Measurements from ENCODE around the gene NFATC3. TPM values are rescaled to one million over a fixed set of nuclear protein-coding genes. Genes with fewer than 3 reads are reported as not detected.
A peak's percentile ranks its signal among the peaks of the same experiment; 100 is the strongest.

Gene NFATC3
- total RNA-seq, 2 experiments from 2014 or later = 166 to 169 TPM

GRCh38 chr16:68242926-68243858 lies 158.0 kb downstream of the NFATC3 start:
- ChIA-PET POLR2A (interaction anchor here (2.8 kb wide), 1 partner anchor 68 kb away, joined by 8 read pairs; the partner anchor contains the start of genes PRMT7 and SLC7A6OS), CTCF (interaction anchor here (4.0 to 5.0 kb wide), 2 partner anchors 20 to 85 kb away, joined by 37 to 48 read pairs; partner anchors contain the start of gene SLC7A6)
- Mint-ChIP-seq H3K36me3 (ENCODE audit: low read depth) (peaks cover 2% of the 10 kb centered on the region), H3K4me1 (ENCODE audit: low read depth) (peaks cover 39% of the 10 kb centered on the region), H3K9me3 (ENCODE audit: insufficient read depth) (no peaks in the 10 kb centered on the region), H3K27ac (no peak overlapping the region), H3K27me3 (ENCODE audit: low read depth) (no peaks in the 10 kb centered on the region), H3K4me3 (peak overlapping the region; percentile 15)
- ATAC-seq (no peak), DNase-seq (no peak)

- peak overlapping the region; percentile 95 for H3K4me3 Mint-ChIP-seq
- ChIA-PET CTCF (interaction anchor here (1.0 to 5.0 kb wide), 4 partner anchors 18 to 111 kb away, joined by 4 to 48 read pairs (median 22); partner anchors contain the start of gene SLC7A6), POLR2A (interaction anchor here (0.5 to 2.8 kb wide), 4 partner anchors 10 to 227 kb away, joined by 3 to 8 read pairs (median 3); partner anchors contain the start of genes PRMT7 and SLC7A6OS)
- DNase-seq = no peak
- ATAC-seq = peak; percentile 1
- peak overlapping the region; percentile 78 for H3K27ac Mint-ChIP-seq
- no peaks in the 10 kb centered on the region for H3K9me3 Mint-ChIP-seq (ENCODE audit: insufficient read depth)
- H3K36me3 Mint-ChIP-seq (ENCODE audit: low read depth) = peaks cover 2% of the 10 kb centered on the region
- H3K4me1 Mint-ChIP-seq (ENCODE audit: low read depth) = peaks cover 31% of the 10 kb centered on the region
- no peaks in the 10 kb centered on the region for H3K27me3 Mint-ChIP-seq (ENCODE audit: low read depth)
Observed at GRCh38 chr16:68244481-68244902, 159.3 kb downstream of the NFATC3 start.

DNA sequence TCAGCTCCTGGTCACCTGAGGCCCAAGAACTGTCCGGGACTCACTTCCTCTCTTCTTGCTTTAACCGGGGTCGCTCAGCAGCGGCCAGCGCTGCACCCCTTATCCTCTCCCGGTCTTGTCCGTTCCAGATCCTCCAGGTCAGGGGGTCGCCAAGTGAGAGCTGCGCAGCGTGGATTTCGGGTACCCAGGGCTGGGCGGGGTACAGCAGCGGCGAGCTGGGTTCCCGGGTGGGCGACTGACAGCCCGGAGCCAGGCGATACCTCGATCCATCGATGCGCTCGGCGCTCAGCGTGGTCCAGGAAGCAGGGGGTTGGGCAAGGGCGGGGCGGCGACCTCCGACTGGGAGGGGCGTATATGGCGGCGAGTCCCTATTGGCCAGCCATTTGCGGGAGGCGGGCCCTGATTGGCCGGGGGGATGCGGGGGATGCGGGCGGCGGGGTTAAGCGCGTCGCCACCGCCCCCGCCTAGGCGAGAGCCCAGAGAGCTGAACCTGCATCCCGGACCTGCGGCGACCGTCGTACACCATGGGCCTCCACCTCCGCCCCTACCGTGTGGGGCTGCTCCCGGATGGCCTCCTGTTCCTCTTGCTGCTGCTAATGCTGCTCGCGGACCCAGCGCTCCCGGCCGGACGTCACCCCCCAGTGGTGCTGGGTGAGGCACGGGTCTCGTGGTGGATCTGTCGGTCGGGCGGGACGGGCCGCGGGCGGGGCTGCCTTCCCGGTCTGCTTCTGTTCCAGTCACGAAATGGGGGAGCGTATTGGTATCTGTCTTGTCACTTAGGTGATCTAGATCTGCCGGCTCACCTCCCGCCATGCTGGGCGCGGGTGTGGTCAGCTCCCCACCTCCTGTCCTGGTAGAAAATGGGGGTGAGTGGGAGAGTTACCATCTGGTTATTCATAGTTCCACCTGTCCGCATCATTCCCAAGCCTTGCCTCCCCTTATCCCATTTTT lies 160.0 kb downstream of the NFATC3 start, which contains the start of gene PLA2G15:
TSS of gene PLA2G15 (plus strand) at position 471 of the 951 bp plus-strand sequence. CDS start at position 525, 54 bp downstream.
- Mint-ChIP-seq H3K9me3 (ENCODE audit: insufficient read depth) (no peaks in the 10 kb centered on the region), H3K4me1 (ENCODE audit: low read depth) (peaks cover 27% of the 10 kb centered on the region), H3K27me3 (ENCODE audit: low read depth) (no peaks in the 10 kb centered on the region), H3K36me3 (ENCODE audit: low read depth) (peaks cover 4% of the 10 kb centered on the region), H3K27ac (peak within 1 kb of the TSS; percentile 78), H3K4me3 (peak within 1 kb of the TSS; percentile 95)
- CTCF ChIA-PET = interaction anchor here (1.0 to 5.0 kb wide), 5 partner anchors 18 to 110 kb away, joined by 3 to 48 read pairs (median 6); partner anchors contain the start of genes PRMT7, SLC7A6 and SLC7A6OS
- POLR2A ChIA-PET = interaction anchor here (0.5 to 2.8 kb wide), 5 partner anchors 9 to 228 kb away, joined by 3 to 8 read pairs (median 3); partner anchors contain the start of genes PRMT7, SLC7A6 and SLC7A6OS
- peak; percentile 97 for ATAC-seq
- peak; percentile 97 for DNase-seq

DNA sequence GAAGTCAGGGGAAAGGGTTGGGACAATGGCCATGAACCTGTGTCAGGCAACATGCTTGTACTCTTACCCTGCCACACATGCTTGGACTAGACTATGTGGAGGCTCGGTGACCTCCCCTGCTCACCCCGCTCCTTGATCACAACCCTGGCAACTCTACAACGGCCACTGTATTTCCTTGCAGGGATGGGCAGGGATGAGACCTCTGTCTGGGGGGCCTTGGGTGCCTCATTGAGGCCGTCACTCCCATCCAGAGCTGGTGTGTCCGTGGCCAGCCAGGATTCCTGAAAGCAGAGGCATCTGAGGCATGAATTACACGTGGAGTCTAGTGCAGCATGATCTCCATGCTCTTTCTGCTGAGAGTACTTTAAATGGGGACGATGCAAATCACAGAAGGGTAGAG lies 161.0 kb downstream of the NFATC3 start:
- H3K4me3 Mint-ChIP-seq = peak overlapping the region; percentile 95
- DNase-seq (no peak), ATAC-seq (no peak)
- H3K9me3 Mint-ChIP-seq (ENCODE audit: insufficient read depth) = no peaks in the 10 kb centered on the region
- peaks cover 27% of the 10 kb centered on the region for H3K4me1 Mint-ChIP-seq (ENCODE audit: low read depth)
- ChIA-PET POLR2A (interaction anchor here (1.0 to 2.8 kb wide), 2 partner anchors 18 to 65 kb away, joined by 6 to 8 read pairs; partner anchors contain the start of genes PRMT7, SLC7A6 and SLC7A6OS), CTCF (interaction anchor here (1.1 to 4.0 kb wide), 4 partner anchors 17 to 99 kb away, joined by 3 to 48 read pairs (median 4); partner anchors contain the start of genes PRMT7, SLC7A6 and SLC7A6OS)
- H3K36me3 Mint-ChIP-seq (ENCODE audit: low read depth) = peaks cover 8% of the 10 kb centered on the region
- H3K27me3 Mint-ChIP-seq (ENCODE audit: low read depth) = no peaks in the 10 kb centered on the region
- no peak overlapping the region for H3K27ac Mint-ChIP-seq

DNA sequence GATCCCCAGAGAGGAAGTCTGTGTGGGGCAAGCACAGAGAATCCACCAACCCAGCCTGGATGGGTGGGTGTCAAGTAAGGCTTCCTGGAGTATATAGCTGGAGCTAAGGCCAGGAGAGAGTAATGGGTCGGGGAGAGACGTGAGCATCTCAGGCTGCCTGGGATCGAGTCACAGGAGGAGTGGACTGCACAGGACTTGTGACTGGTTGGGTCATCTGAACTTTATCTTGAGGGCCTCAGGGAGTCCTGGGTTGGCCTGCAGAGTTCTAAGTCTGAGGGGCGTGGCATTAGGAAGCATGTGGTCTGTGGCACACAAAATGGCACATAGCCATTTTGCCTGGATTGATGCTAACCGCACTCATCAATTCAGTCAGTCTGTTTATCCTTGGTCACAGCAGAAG lies 161.5 kb downstream of the NFATC3 start:
- Mint-ChIP-seq H3K4me1 (ENCODE audit: low read depth) (peaks cover 27% of the 10 kb centered on the region), H3K27ac (no peak overlapping the region), H3K4me3 (no peak overlapping the region), H3K36me3 (ENCODE audit: low read depth) (peaks cover 8% of the 10 kb centered on the region), H3K27me3 (ENCODE audit: low read depth) (no peaks in the 10 kb centered on the region), H3K9me3 (ENCODE audit: insufficient read depth) (no peaks in the 10 kb centered on the region)
- CTCF ChIA-PET = interaction anchor here (1.1 to 4.0 kb wide), 3 partner anchors 16 to 64 kb away, joined by 3 to 48 read pairs (median 3); partner anchors contain the start of genes PRMT7, SLC7A6 and SLC7A6OS
- DNase-seq = no peak
- POLR2A ChIA-PET = no interaction called here
- no peak for ATAC-seq

DNA sequence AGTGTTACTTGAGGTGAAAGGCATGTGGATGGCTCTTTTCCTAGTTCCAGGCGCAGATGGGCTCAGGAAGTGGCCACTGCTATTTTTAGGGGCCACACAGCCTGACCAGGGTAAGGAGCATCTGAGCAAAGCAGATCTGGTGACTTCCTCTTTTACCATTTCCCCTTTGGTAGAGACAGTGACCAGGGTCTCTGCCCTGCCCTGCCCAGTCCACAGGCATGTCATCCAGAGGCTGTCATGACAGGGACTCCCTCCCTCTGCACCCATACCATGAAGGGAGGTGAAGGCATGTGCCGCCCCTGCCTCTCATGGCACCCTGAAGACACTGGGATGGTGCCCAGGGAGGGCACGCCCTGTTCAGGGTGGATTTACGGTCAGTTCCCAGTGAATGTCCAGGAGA lies 162.2 kb downstream of the NFATC3 start:
- POLR2A ChIA-PET = no interaction called here
- Mint-ChIP-seq H3K27me3 (ENCODE audit: low read depth) (no peaks in the 10 kb centered on the region), H3K9me3 (ENCODE audit: insufficient read depth) (no peaks in the 10 kb centered on the region), H3K4me3 (no peak overlapping the region), H3K27ac (no peak overlapping the region), H3K36me3 (ENCODE audit: low read depth) (peaks cover 12% of the 10 kb centered on the region), H3K4me1 (ENCODE audit: low read depth) (peaks cover 27% of the 10 kb centered on the region)
- CTCF ChIA-PET = interaction anchor here (4.0 to 7.6 kb wide), 2 partner anchors 15 kb away, joined by 48 to 67 read pairs; partner anchors contain the start of gene SLC7A6
- DNase-seq (no peak), ATAC-seq (no peak)

- Mint-ChIP-seq H3K9me3 (ENCODE audit: insufficient read depth) (no peaks in the 10 kb centered on the region), H3K4me1 (ENCODE audit: low read depth) (peaks cover 27% of the 10 kb centered on the region), H3K4me3 (no peak overlapping the region), H3K27ac (no peak overlapping the region), H3K36me3 (ENCODE audit: low read depth) (peaks cover 12% of the 10 kb centered on the region), H3K27me3 (ENCODE audit: low read depth) (no peaks in the 10 kb centered on the region)
- DNase-seq (no peak), ATAC-seq (no peak)
- ChIA-PET POLR2A (no interaction called here), CTCF (interaction anchor here (1.0 to 7.6 kb wide), 2 partner anchors 15 to 81 kb away, joined by 3 to 67 read pairs; partner anchors contain the start of gene SLC7A6)
Observed at GRCh38 chr16:68247932-68248331, 162.8 kb downstream of the NFATC3 start.

DNA sequence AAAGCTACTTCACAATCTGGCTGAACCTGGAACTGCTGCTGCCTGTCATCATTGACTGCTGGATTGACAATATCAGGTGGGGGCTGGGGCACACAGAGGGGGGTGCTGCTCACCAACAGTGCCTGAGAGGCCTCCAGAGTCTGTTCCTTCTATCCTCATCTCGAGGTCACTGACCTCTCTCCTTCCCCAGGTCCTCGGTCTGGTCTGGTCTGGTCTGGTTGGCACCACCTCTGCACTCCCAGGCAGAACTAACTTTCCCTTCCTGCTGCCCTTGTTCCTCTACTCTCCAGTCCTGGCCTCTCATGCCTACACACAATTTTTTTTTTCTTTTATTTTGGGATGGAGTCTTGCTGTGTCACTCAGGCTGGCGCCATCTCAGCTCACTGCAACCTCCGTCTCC lies 164.2 kb downstream of the NFATC3 start:
- H3K36me3 Mint-ChIP-seq (ENCODE audit: low read depth) = peaks cover 12% of the 10 kb centered on the region
- H3K27ac Mint-ChIP-seq = no peak overlapping the region
- no peak for DNase-seq
- no peak overlapping the region for H3K4me3 Mint-ChIP-seq
- H3K9me3 Mint-ChIP-seq (ENCODE audit: insufficient read depth) = no peaks in the 10 kb centered on the region
- POLR2A ChIA-PET = interaction anchor here (0.7 kb wide), 1 partner anchor 63 kb away, joined by 4 read pairs; no protein-coding TSS in a partner anchor
- H3K4me1 Mint-ChIP-seq (ENCODE audit: low read depth) = peaks cover 27% of the 10 kb centered on the region
- no peaks in the 10 kb centered on the region for H3K27me3 Mint-ChIP-seq (ENCODE audit: low read depth)
- ATAC-seq = no peak
- CTCF ChIA-PET = interaction anchor here (0.7 to 7.6 kb wide), 3 partner anchors 11 to 80 kb away, joined by 3 to 67 read pairs (median 3); partner anchors contain the start of gene SLC7A6

GRCh38 chr16:68250951-68251350 lies 165.8 kb downstream of the NFATC3 start:
- peaks cover 17% of the 10 kb centered on the region for H3K4me1 Mint-ChIP-seq (ENCODE audit: low read depth)
- H3K36me3 Mint-ChIP-seq (ENCODE audit: low read depth) = peaks cover 11% of the 10 kb centered on the region
- CTCF ChIA-PET = interaction anchor here (2.7 to 7.6 kb wide), 2 partner anchors 12 to 78 kb away, joined by 16 to 67 read pairs; partner anchors contain the start of gene SLC7A6
- H3K4me3 Mint-ChIP-seq = no peak overlapping the region
- no peaks in the 10 kb centered on the region for H3K27me3 Mint-ChIP-seq (ENCODE audit: low read depth)
- ATAC-seq (no peak), DNase-seq (no peak)
- no peaks in the 10 kb centered on the region for H3K9me3 Mint-ChIP-seq (ENCODE audit: insufficient read depth)
- POLR2A ChIA-PET = no interaction called here
- H3K27ac Mint-ChIP-seq = no peak overlapping the region

DNA sequence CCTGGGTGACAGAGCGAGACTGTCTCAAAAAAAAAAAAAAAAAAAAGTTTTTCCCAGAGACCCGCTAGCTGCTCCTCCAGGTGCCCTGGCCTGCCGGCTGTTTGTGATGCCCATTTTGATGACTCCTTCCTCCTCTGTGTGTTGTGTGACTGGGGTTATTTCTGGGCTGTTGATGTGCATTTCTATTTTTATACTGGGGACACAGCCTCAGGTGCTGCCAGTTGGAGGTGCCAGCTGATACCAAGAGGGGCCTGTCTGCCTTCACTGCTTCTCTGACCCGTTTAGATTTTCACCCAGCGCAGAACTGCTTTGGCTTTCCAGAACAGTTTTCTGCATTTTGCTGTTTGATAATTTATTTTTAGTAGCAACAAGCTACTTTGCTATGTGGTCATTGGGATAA lies 166.7 kb downstream of the NFATC3 start:
- Mint-ChIP-seq H3K27ac (no peak overlapping the region), H3K4me3 (no peak overlapping the region), H3K27me3 (ENCODE audit: low read depth) (no peaks in the 10 kb centered on the region), H3K4me1 (ENCODE audit: low read depth) (peaks cover 8% of the 10 kb centered on the region), H3K9me3 (ENCODE audit: insufficient read depth) (no peaks in the 10 kb centered on the region), H3K36me3 (ENCODE audit: low read depth) (peaks cover 16% of the 10 kb centered on the region)
- no peak for DNase-seq
- ChIA-PET CTCF (interaction anchor here (1.1 to 7.6 kb wide), 4 partner anchors 11 to 259 kb away, joined by 3 to 67 read pairs (median 10); partner anchors contain the start of gene SLC7A6), POLR2A (interaction anchor here (1.5 kb wide), 1 partner anchor 12 kb away, joined by 6 read pairs; the partner anchor contains the start of gene SLC7A6)
- ATAC-seq = no peak

Measured in activated CD8-positive, alpha-beta T cell treated with anti-CD3 and anti-CD28 coated beads, Interleukin-2, amount 10 ng/mL, durations not matched to agents 7 days and 5 days (primary cell).